PC-3 (cell line): ENCODE results near the gene DNM3. TPM values are rescaled to one million over a fixed set of nuclear protein-coding genes. Genes with fewer than 3 reads are reported as not detected.

Experiments
- ATAC-seq: fragments of 200-7000 bp; cut with Tn5 transposase; 2 replicates; pipeline ENCODE4 v1.9.1; 2020; ENCODE audit warnings: mild to moderate bottlenecking, moderate library complexity
- BruUV-seq: library from RNA; stranded (reverse); fragments of 400-500 nt; replicated peaks from 2 replicates; lab custom pipeline; 2021; lab: Mats Ljungman, UMichigan
- CTCF ChIA-PET: fragments of 300-600 bp; sonication (Branson Sonifier 250); formaldehyde crosslinking; loops from one replicate; lab custom pipeline; 2022; ENCODE audit warnings: antibody characterized with exemption; lab: Charles Lee
- POLR2A ChIA-PET: fragments of 300-600 bp; sonication (Branson Sonifier 250); formaldehyde crosslinking; loops from one replicate; lab custom pipeline; 2022; ENCODE audit warnings: antibody characterized with exemption; ENCODE audit not compliant: unreplicated experiment; lab: Charles Lee
- DNase-seq: peaks from one replicate; pipeline ENCODE4 v3.0.0-alpha.2; 2015
- H2AFZ ChIP-seq: fragments of 300-600 bp; sonication (generic); 2 replicates; pipeline ENCODE4 v1.6.0; 2016; ENCODE audit warnings: antibody characterized with exemption, low read length
- H3F3A ChIP-seq: fragments of 300-600 bp; sonication (generic); one replicate; pipeline ENCODE4 v1.6.0; 2017; ENCODE audit warnings: antibody characterized with exemption, low read length, control low read depth, mild to moderate bottlenecking; ENCODE audit not compliant: unreplicated experiment
- H3K27ac ChIP-seq: fragments of 300-600 bp; sonication (generic); 2 replicates; pipeline ENCODE4 v1.5.1; 2016; ENCODE audit warnings: mild to moderate bottlenecking, low read length
- H3K27me3 ChIP-seq: fragments of 300-600 bp; sonication (generic); 2 replicates; pipeline ENCODE4 v1.6.1; 2016; ENCODE audit warnings: low read length, mixed read lengths
- H3K36me3 ChIP-seq: fragments of 300-600 bp; sonication (generic); 2 replicates; pipeline ENCODE4 v1.6.1; 2016; ENCODE audit warnings: low read depth, mixed run types, low read length, mixed read lengths
- H3K4me1 ChIP-seq: fragments of 300-600 bp; sonication (generic); 2 replicates; pipeline ENCODE4 v1.5.1; 2016; ENCODE audit warnings: low read length; ENCODE audit not compliant: insufficient read depth
- H3K4me2 ChIP-seq: fragments of 300-600 bp; sonication (generic); 2 replicates; pipeline ENCODE4 v1.6.0; 2016; ENCODE audit warnings: low read length
- H3K4me3 ChIP-seq: fragments of 300-600 bp; sonication (generic); 2 replicates; pipeline ENCODE4 v1.5.1; 2016; ENCODE audit warnings: mild to moderate bottlenecking, low read length, mixed read lengths
- H3K79me2 ChIP-seq: fragments of 300-600 bp; sonication (generic); 2 replicates; pipeline ENCODE4 v1.6.1; 2017; ENCODE audit warnings: low read length, mixed read lengths
- H3K9ac ChIP-seq: fragments of 300-600 bp; sonication (generic); 2 replicates; pipeline ENCODE4 v1.6.0; 2016; ENCODE audit warnings: mild to moderate bottlenecking, low read length
- H3K9me2 ChIP-seq: fragments of 300-600 bp; sonication (generic); replicated peaks from 2 replicates; pipeline ENCODE4 v1.6.1; 2016; ENCODE audit warnings: mixed run types, low read length, mixed read lengths
- H3K9me3 ChIP-seq: fragments of 300-600 bp; sonication (generic); 2 replicates; pipeline ENCODE4 v1.6.1; 2016; ENCODE audit warnings: low read length, mixed read lengths
- H4K20me1 ChIP-seq: fragments of 300-600 bp; sonication (generic); 2 replicates; pipeline ENCODE4 v1.6.1; 2016; ENCODE audit warnings: low read length, mixed read lengths
- EZH2 ChIP-seq: fragments of 300-600 bp; sonication (generic); IDR thresholded peaks from one replicate; pipeline ENCODE4 v1.6.1; 2017; ENCODE audit warnings: antibody characterized with exemption, mild to moderate bottlenecking, low read length; ENCODE audit not compliant: unreplicated experiment
- EZH2phosphoT487 ChIP-seq: fragments of 300-600 bp; sonication (generic); IDR thresholded peaks from 2 replicates; pipeline ENCODE4 v1.6.1; 2018; ENCODE audit warnings: mild to moderate bottlenecking, antibody characterized with exemption, low read length, borderline replicate concordance
- intact Hi-C: fragments of 100-400 bp; cut with micrococcal nuclease; formaldehyde crosslinking; loops from 2 replicates; pipeline ENCODE4 v1.9.0; 2023
- total RNA-seq: library from RNA; depleted of rRNA; stranded (reverse); fragments of >200 nt; gene quantifications from 2 replicates; pipeline ENCODE4 v1.2.3, GENCODE V29; 2014
- TF ChIP-seq, protein P1 (sequence below): fragments of 300-600 bp; sonication (generic); conservative IDR thresholded peaks from 2 replicates; pipeline ENCODE4 v1.5.1; 2017; ENCODE audit warnings: antibody characterized with exemption, low read depth, mild to moderate bottlenecking, low read length

DNM3 gene
- total RNA-seq, 1 experiment from 2014 or later: 0.98 TPM

DNA sequence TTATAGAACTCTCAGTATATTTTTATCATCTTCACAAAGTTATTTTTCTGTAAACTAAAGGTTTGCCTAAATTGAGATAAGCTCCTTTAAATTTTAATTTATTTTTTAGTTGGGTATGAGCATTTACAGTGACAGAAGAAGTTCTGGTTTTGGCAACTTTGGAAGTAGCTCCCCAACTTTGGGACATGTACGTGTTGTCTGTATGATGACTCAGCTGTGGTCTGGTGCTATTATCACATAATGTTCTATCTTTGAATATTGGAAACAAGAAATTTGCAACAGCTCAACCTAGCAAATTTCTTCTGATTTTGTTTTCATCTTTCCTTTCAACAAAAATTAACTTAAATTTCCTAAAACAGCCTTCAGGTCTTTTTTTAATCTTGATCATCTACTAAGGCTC lies 532.6 kb downstream of the DNM3 start:
- no TSS peak for BruUV-seq
- Histone ChIP-seq H3F3A (no peaks in the 10 kb centered on the region), H4K20me1 (no peaks in the 10 kb centered on the region), H3K9me3 (no peaks in the 10 kb centered on the region), H3K4me3 (no peak overlapping the region), H3K36me3 (no peaks in the 10 kb centered on the region), H3K27ac (no peak overlapping the region), H2AFZ (no peak overlapping the region), H3K9ac (no peak overlapping the region), H3K4me1 (no peaks in the 10 kb centered on the region), H3K4me2 (no peak overlapping the region), H3K9me2 (0 out of 2 replicates have a peak, but pooled peaks cover 3% of the 10 kb centered on the region), H3K27me3 (no peaks in the 10 kb centered on the region), H3K79me2 (no peaks in the 10 kb centered on the region)
- CTCF ChIA-PET: no interaction called here
- POLR2A ChIA-PET: interaction anchor here (0.5 to 0.6 kb wide), 3 partner anchors 31 to 77 kb away, joined by 3 to 4 read pairs (median 4); no protein-coding TSS in a partner anchor
- TF ChIP-seq EZH2phosphoT487 (no peak), EZH2 (no peak)
- TF ChIP-seq, protein P1, sequence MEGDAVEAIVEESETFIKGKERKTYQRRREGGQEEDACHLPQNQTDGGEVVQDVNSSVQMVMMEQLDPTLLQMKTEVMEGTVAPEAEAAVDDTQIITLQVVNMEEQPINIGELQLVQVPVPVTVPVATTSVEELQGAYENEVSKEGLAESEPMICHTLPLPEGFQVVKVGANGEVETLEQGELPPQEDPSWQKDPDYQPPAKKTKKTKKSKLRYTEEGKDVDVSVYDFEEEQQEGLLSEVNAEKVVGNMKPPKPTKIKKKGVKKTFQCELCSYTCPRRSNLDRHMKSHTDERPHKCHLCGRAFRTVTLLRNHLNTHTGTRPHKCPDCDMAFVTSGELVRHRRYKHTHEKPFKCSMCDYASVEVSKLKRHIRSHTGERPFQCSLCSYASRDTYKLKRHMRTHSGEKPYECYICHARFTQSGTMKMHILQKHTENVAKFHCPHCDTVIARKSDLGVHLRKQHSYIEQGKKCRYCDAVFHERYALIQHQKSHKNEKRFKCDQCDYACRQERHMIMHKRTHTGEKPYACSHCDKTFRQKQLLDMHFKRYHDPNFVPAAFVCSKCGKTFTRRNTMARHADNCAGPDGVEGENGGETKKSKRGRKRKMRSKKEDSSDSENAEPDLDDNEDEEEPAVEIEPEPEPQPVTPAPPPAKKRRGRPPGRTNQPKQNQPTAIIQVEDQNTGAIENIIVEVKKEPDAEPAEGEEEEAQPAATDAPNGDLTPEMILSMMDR: no peak
- intact Hi-C loops: no loop called here
- DNase-seq (no peak), ATAC-seq (no peak)

GRCh38 chr1:172375211-172375631 lies 533.9 kb downstream of the DNM3 start:
- no TSS peak for BruUV-seq
- no peaks in the 10 kb centered on the region for H4K20me1 ChIP-seq
- DNase-seq (no peak), ATAC-seq (no peak)
- no peak overlapping the region for H2AFZ ChIP-seq
- intact Hi-C loops: no loop called here
- no peaks in the 10 kb centered on the region for H3K27me3 ChIP-seq
- no peaks in the 10 kb centered on the region for H3K4me1 ChIP-seq
- no peak overlapping the region for H3K9ac ChIP-seq
- no peak overlapping the region for H3K4me2 ChIP-seq
- H3K27ac ChIP-seq: no peak overlapping the region
- CTCF ChIA-PET: no interaction called here
- H3K9me3 ChIP-seq: no peaks in the 10 kb centered on the region
- TF ChIP-seq EZH2 (no peak), EZH2phosphoT487 (no peak)
- TF ChIP-seq, protein P1: no peak
- H3K9me2 ChIP-seq: 0 out of 2 replicates have a peak, but pooled peaks cover 3% of the 10 kb centered on the region
- H3K36me3 ChIP-seq: no peaks in the 10 kb centered on the region
- H3F3A ChIP-seq: no peaks in the 10 kb centered on the region
- H3K79me2 ChIP-seq: no peaks in the 10 kb centered on the region
- POLR2A ChIA-PET: no interaction called here
- H3K4me3 ChIP-seq: no peak overlapping the region

DNA sequence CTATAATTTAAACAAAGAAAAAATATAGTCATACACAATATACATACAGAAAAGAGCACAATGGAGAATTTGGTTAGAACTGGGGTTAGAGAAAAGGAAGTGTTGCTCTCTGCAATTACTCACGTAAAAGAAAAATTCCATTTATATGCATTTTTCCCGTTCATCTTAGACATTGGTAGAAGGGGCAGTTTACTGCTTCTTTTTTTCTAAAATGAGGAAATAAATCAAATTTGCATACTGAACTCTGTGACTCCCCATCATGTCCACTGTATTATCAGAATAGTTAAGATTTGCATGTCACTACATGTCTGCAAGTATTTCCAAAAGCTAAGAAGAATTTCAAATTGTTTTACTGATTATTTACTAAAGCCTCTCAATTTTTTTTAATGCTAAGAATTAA lies 535.1 kb downstream of the DNM3 start:
- Histone ChIP-seq H3K4me1 (no peaks in the 10 kb centered on the region), H3K9me2 (0 out of 2 replicates have a peak, but pooled peaks cover 3% of the 10 kb centered on the region), H3K4me3 (no peak overlapping the region), H4K20me1 (no peaks in the 10 kb centered on the region), H3K36me3 (no peaks in the 10 kb centered on the region), H3K27ac (no peak overlapping the region), H2AFZ (no peak overlapping the region), H3K79me2 (no peaks in the 10 kb centered on the region), H3K9ac (no peak overlapping the region), H3K9me3 (no peaks in the 10 kb centered on the region), H3F3A (no peaks in the 10 kb centered on the region), H3K4me2 (no peak overlapping the region), H3K27me3 (no peaks in the 10 kb centered on the region)
- TF ChIP-seq, protein P1: no peak
- TF ChIP-seq EZH2phosphoT487 (no peak), EZH2 (no peak)
- DNase-seq: no peak
- ATAC-seq: no peak
- POLR2A ChIA-PET: interaction anchor here (0.5 kb wide), 1 partner anchor 336 kb away, joined by 4 read pairs; no protein-coding TSS in a partner anchor
- intact Hi-C loops: no loop called here
- CTCF ChIA-PET: no interaction called here
- no TSS peak for BruUV-seq
